Natural killer cell (primary cell): ENCODE measurements around the gene ALG6. TPM values are rescaled to one million over a fixed set of nuclear protein-coding genes. Genes with fewer than 3 reads are reported as not detected.

Experiments used
- ATAC-seq, 3 donors: fragments of 150-1000 bp in 2 of 3; fragments of 200-7000 bp in 1 of 3; cut with Tn5 transposase; 1 replicate in 1 of 3; 2 replicates in 2 of 3; pipeline ENCODE4 v1.10.0; 2021; ENCODE audit warnings: mild to moderate bottlenecking in 2 of 3, moderate library complexity in 2 of 3
- DNase-seq, 2 donors: peaks; one replicate each; pipeline versions ENCODE4 v3.0.0 to v3.0.0-alpha.2; 2013 to 2021; ENCODE audit warnings: mixed read lengths in 1 of 2
- H3K27ac ChIP-seq: one replicate; pipeline ENCODE4 v1.5.1; 2013; ENCODE audit warnings: mild to moderate bottlenecking, low read length
- H3K27me3 ChIP-seq: one replicate; pipeline ENCODE4 v1.6.1; 2013; ENCODE audit warnings: low read length; ENCODE audit not compliant: control insufficient read depth, insufficient read depth
- H3K36me3 ChIP-seq: one replicate; pipeline ENCODE4 v1.6.1; 2013; ENCODE audit warnings: low read length; ENCODE audit not compliant: control insufficient read depth, insufficient read depth
- H3K4me1 ChIP-seq: one replicate; pipeline ENCODE4 v1.6.1; 2013; ENCODE audit warnings: low read length; ENCODE audit not compliant: control insufficient read depth, insufficient read depth
- H3K4me3 ChIP-seq: one replicate; pipeline ENCODE4 v1.5.1; 2013; ENCODE audit warnings: low read length
- H3K9me3 ChIP-seq: one replicate; pipeline ENCODE4 v1.6.1; 2013; ENCODE audit warnings: low read length; ENCODE audit not compliant: control insufficient read depth, insufficient read depth
- H3K27ac Mint-ChIP-seq, 2 donors: one replicate each; pipeline ENCODE4 v1.8.0; 2022; ENCODE audit warnings: mild to moderate bottlenecking in 2 of 2, mixed read lengths in 2 of 2, moderate library complexity in 1 of 2
- H3K27me3 Mint-ChIP-seq, 2 donors: one replicate each; pipeline ENCODE4 v1.8.0; 2022; ENCODE audit warnings: low read depth in 2 of 2, mixed read lengths in 2 of 2
- H3K36me3 Mint-ChIP-seq: one replicate; pipeline ENCODE4 v1.8.0; 2022; ENCODE audit warnings: mixed read lengths
- H3K4me1 Mint-ChIP-seq, 2 donors: one replicate each; pipeline ENCODE4 v1.8.0; 2022; ENCODE audit warnings: mixed read lengths in 2 of 2
- H3K4me3 Mint-ChIP-seq: one replicate; pipeline ENCODE4 v1.8.0; 2022; ENCODE audit warnings: mild to moderate bottlenecking, moderate library complexity, mixed read lengths
- H3K9me3 Mint-ChIP-seq, 2 donors: one replicate each; pipeline ENCODE4 v1.8.0; 2022; ENCODE audit warnings: mixed read lengths in 2 of 2
- CTCF ChIP-seq: fragments of 200-600 bp; IDR thresholded peaks from one replicate; pipeline ENCODE4 v1.8.0; 2022; ENCODE audit warnings: antibody characterized with exemption
- WGBS: methylation state at CpG from one replicate; pipeline ENCODE4 v1.1.7; 2013; ENCODE audit warnings: missing lambda C conversion rate; ENCODE audit not compliant: insufficient coverage; 5-methylcytosine and 5-hydroxymethylcytosine counted together
- intact Hi-C: fragments of 100-400 bp; cut with micrococcal nuclease; formaldehyde crosslinking; loops from one replicate; pipeline ENCODE4 v1.14.2; 2022
- total RNA-seq, 4 donors: library from RNA; stranded (reverse); fragments of 120-200 nt in 1 of 4; gene quantifications; one replicate each; pipeline versions ENCODE4 v1.2.3 to v1.2.4, GENCODE V29; 2013 to 2022

The ALG6 gene
- total RNA-seq, 3 donors from 2014 or later (not counting 1 experiment from before 2014, with no cell fraction given): 21.3 to 28.0 (median 23.4) TPM

GRCh38 chr1:63326106-63326472 is 41.3 kb upstream of the ALG6 start:
- Mint-ChIP-seq H3K4me1 (peaks cover 27 to 36% of the 10 kb centered on the region in 2 donors), H3K27ac (peak overlapping the region in 1 of 2 donors; percentile 0), H3K9me3 (peaks cover 0 to 3% of the 10 kb centered on the region in 2 donors), H3K4me3 (peak overlapping the region; percentile 50), H3K36me3 (peaks cover 22% of the 10 kb centered on the region), H3K27me3 (peaks cover 70 to 72% of the 10 kb centered on the region in 2 donors)
- H3K4me3 ChIP-seq: no peak overlapping the region
- peaks cover 37% of the 10 kb centered on the region for H3K9me3 ChIP-seq
- no peak for TF ChIP-seq CTCF
- intact Hi-C loops: no loop called here
- peak in 1 of 2 donors; percentile 6 for DNase-seq
- no peaks in the 10 kb centered on the region for H3K36me3 ChIP-seq
- WGBS: 16% methylated on average over 19 of the region's 20 CpGs
- peaks cover 41% of the 10 kb centered on the region for H3K4me1 ChIP-seq
- ATAC-seq: no peak
- peaks cover 81% of the 10 kb centered on the region for H3K27me3 ChIP-seq
- H3K27ac ChIP-seq: no peak overlapping the region

- H3K27ac Mint-ChIP-seq: peak overlapping the region in 1 of 2 donors; percentile 0
- peaks cover 0 to 3% of the 10 kb centered on the region in 2 donors for H3K9me3 Mint-ChIP-seq
- peak in 1 of 2 donors; percentile 25 for DNase-seq
Measured at GRCh38 chr1:63326473-63327380, 40.7 kb upstream of the ALG6 start.

GRCh38 chr1:63327417-63328054 is 39.9 kb upstream of the ALG6 start:
- Histone ChIP-seq H3K4me3 (no peak overlapping the region), H3K36me3 (no peaks in the 10 kb centered on the region), H3K9me3 (peaks cover 27% of the 10 kb centered on the region), H3K27me3 (peaks cover 84% of the 10 kb centered on the region), H3K4me1 (peaks cover 28% of the 10 kb centered on the region), H3K27ac (no peak overlapping the region)
- DNase-seq (peak in 1 of 2 donors; percentile 63), ATAC-seq (peak in 1 of 3 donors; percentile 33)
- peak; percentile 28 for TF ChIP-seq CTCF
- Mint-ChIP-seq H3K9me3 (peaks cover 0 to 3% of the 10 kb centered on the region in 2 donors), H3K27ac (peak overlapping the region in 1 of 2 donors; percentile 0), H3K4me1 (peaks cover 18 to 26% of the 10 kb centered on the region in 2 donors), H3K4me3 (peak overlapping the region; percentile 21), H3K27me3 (peaks cover 66 to 75% of the 10 kb centered on the region in 2 donors), H3K36me3 (peaks cover 14% of the 10 kb centered on the region)
- intact Hi-C loops: no loop called here
- 2% methylated on average over 21 of the region's 25 CpGs for WGBS

More at GRCh38 chr1:63326473-63327380, 40.7 kb upstream of the ALG6 start:
- H3K4me1 Mint-ChIP-seq: peaks cover 21 to 29% of the 10 kb centered on the region in 2 donors
- H3K36me3 Mint-ChIP-seq: peaks cover 17% of the 10 kb centered on the region
- Histone ChIP-seq H3K4me1 (peaks cover 35% of the 10 kb centered on the region), H3K4me3 (no peak overlapping the region), H3K36me3 (no peaks in the 10 kb centered on the region), H3K27ac (no peak overlapping the region), H3K9me3 (peaks cover 30% of the 10 kb centered on the region), H3K27me3 (peaks cover 82% of the 10 kb centered on the region)
- no peak for TF ChIP-seq CTCF
- H3K4me3 Mint-ChIP-seq: peak overlapping the region; percentile 50
- peaks cover 66 to 71% of the 10 kb centered on the region in 2 donors for H3K27me3 Mint-ChIP-seq
- no peak for ATAC-seq
- intact Hi-C loops: no loop called here
- WGBS: 11% methylated on average over 34 of the region's 37 CpGs
